H1 (cell line): ENCODE results near the gene CARM1. TPM values are rescaled to one million over a fixed set of nuclear protein-coding genes. Genes with fewer than 3 reads are reported as not detected.

ENCODE experiments used
- ATF2 ChIP-seq: IDR thresholded peaks from 2 replicates; pipeline ENCODE4 v1.6.1; 2012; ENCODE audit warnings: low read length, inconsistent platforms
- JUN ChIP-seq: IDR thresholded peaks from 2 replicates; pipeline ENCODE4 v1.6.1; 2011; ENCODE audit warnings: low read depth, mild to moderate bottlenecking, improper control_type of control experiment, low read length
- polyA plus RNA-seq, 7 experiments: library from polyadenylated mRNA; depleted of rRNA in 3 of 7; stranded (reverse) in 5 of 7; unstranded in 2 of 7; fragments of >200 nt in 5 of 7; fragments of 200-250 nt in 2 of 7; gene quantifications; 1 replicate in 5 of 7; 2 replicates in 1 of 7; 4 replicates in 1 of 7; pipeline versions ENCODE4 v1.2.1 to v1.2.3, GENCODE V29; 2011 to 2013; ENCODE audit warnings: missing spikeins in 2 of 7, mixed read lengths in 2 of 7
- total RNA-seq: library from RNA; stranded (reverse); fragmentation: NEBNext Ultra II Directional; extraction: Animal tissue kit (Norgen Biotek cat#: 25700); gene quantifications from 2 replicates; pipeline ENCODE4 v1.2.1, GENCODE V29; 2021

Gene CARM1
- total and polyA plus RNA-seq, 2 of the 8 experiments (the other 6 are each of a cell fraction or from before 2014, with no cell fraction given) = 134 to 164 TPM

DNA sequence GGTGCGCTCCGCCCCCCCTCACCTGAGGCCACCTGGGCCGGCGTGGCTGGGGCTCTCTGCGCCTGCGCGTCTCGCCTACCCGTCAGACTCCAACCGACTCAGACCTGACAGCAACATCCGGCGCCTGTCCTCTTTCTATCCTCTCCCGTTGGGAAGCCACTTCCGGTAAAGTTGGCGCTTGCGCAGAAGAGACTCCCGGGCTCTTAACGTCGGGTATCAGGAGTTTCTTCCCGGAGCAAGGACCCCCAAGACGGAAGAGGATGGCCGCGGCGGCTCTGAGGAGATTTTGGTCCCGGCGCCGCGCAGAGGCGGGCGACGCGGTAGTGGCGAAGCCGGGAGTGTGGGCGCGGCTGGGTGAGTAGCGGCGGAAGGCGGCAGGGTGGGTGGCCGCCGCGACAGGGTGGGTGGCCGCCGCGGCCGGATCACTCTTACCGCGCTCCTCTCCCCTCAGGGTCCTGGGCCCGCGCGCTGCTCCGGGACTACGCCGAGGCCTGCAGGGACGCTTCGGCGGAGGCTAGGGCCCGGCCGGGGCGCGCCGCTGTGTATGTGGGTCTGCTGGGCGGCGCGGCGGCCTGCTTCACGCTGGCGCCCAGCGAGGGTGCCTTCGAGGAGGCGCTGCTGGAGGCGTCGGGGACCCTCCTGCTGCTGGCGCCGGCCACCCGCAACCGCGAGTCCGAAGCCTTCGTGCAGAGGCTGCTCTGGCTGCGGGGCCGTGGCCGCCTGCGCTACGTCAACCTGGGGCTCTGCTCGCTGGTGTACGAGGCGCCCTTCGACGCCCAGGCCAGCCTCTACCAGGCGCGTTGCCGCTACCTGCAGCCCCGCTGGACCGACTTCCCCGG lies 57.4 kb downstream of the CARM1 start, which contains the start of the genes TIMM29 and YIPF2 (continued):
- TF ChIP-seq ATF2 = no peak
- no peak; the same call in 1 of the 2 replicates for TF ChIP-seq JUN
